Measurements from ENCODE around the gene EDARADD.

- TF ChIP-seq, protein P1, sequence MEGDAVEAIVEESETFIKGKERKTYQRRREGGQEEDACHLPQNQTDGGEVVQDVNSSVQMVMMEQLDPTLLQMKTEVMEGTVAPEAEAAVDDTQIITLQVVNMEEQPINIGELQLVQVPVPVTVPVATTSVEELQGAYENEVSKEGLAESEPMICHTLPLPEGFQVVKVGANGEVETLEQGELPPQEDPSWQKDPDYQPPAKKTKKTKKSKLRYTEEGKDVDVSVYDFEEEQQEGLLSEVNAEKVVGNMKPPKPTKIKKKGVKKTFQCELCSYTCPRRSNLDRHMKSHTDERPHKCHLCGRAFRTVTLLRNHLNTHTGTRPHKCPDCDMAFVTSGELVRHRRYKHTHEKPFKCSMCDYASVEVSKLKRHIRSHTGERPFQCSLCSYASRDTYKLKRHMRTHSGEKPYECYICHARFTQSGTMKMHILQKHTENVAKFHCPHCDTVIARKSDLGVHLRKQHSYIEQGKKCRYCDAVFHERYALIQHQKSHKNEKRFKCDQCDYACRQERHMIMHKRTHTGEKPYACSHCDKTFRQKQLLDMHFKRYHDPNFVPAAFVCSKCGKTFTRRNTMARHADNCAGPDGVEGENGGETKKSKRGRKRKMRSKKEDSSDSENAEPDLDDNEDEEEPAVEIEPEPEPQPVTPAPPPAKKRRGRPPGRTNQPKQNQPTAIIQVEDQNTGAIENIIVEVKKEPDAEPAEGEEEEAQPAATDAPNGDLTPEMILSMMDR (IDR thresholded peaks at IDR 0.05; ENCODE audit: borderline replicate concordance, extremely low read depth, low read length, poor library complexity, severe bottlenecking), result no peak
- TF ChIP-seq EZH2 (IDR thresholded peaks at IDR 0.05; ENCODE audit: borderline replicate concordance, low read depth, low read length, severe bottlenecking), result no peak
These were observed 35.7 kb downstream of the EDARADD start for GRCh38 chr1:236429715-236430274.
